Type B pancreatic cell (in vitro differentiated cells): ENCODE measurements around the gene CGB7. TPM values are rescaled to one million over a fixed set of nuclear protein-coding genes. Genes with fewer than 3 reads are reported as not detected.

Experiments used
- DNase-seq: peaks from one replicate; pipeline ENCODE4 v3.0.0; 2021; ENCODE audit warnings: mixed read lengths; ENCODE audit not compliant: unreplicated experiment; ENCODE audit errors: extremely low spot score
- H3K27ac Mint-ChIP-seq: 2 replicates; pipeline ENCODE4 v1.8.0; 2021; ENCODE audit warnings: mild to moderate bottlenecking, mixed read lengths
- H3K27me3 Mint-ChIP-seq: 2 replicates; pipeline ENCODE4 v1.8.0; 2021; ENCODE audit warnings: mixed read lengths
- H3K36me3 Mint-ChIP-seq: 2 replicates; pipeline ENCODE4 v1.8.0; 2021; ENCODE audit warnings: mixed read lengths
- H3K4me1 Mint-ChIP-seq: one replicate; pipeline ENCODE4 v1.8.0; 2021; ENCODE audit warnings: mixed read lengths; ENCODE audit not compliant: unreplicated experiment
- H3K4me3 Mint-ChIP-seq: 2 replicates; pipeline ENCODE4 v1.8.0; 2021; ENCODE audit warnings: mild to moderate bottlenecking, mixed read lengths
- H3K9me3 Mint-ChIP-seq: 2 replicates; pipeline ENCODE4 v1.8.0; 2021; ENCODE audit warnings: mixed read lengths
- total RNA-seq: library from RNA; stranded (reverse); gene quantifications from 2 replicates; pipeline ENCODE4 v1.2.1, GENCODE V29; 2021; ENCODE audit warnings: low replicate concordance
- TF ChIP-seq, protein P1 (sequence below): fragments of 200-600 bp; sonication (generic); conservative IDR thresholded peaks from 2 replicates; pipeline ENCODE4 v1.5.0; 2021; ENCODE audit warnings: antibody characterized with exemption, mild to moderate bottlenecking

Gene CGB7
- total RNA-seq, 1 donor from 2014 or later = 1.9 TPM

DNA sequence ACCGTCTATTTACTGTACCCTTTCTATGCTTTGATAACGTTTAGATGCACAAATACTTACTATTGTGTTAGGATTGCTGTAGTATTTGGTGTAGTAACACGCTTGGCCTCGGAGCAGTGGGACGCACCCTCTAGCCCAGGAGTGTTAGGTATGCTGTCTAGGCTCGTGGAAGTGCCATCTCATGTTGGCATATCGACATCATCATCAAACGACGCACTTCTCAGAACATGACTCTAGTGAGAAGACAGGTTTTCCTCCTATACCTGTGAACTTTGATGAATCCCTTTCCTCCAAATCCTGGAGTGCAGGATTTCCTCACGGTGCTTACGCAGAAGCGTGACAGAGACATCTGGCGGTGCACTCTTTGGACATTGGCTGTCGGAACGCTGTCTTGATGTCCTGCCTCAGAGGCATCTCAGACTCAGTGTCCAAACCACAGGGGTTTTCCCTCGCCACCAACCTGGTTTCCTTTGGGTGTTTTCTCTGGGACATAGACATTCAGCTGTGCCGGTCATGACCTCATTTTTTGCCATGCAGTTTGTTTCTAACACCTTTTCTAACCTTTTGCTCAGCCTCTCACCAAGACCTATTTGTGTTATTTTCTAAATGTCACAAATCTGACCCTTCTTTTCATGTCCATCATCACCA is 34.0 kb upstream of the CGB7 start:
- TF ChIP-seq, protein P1, sequence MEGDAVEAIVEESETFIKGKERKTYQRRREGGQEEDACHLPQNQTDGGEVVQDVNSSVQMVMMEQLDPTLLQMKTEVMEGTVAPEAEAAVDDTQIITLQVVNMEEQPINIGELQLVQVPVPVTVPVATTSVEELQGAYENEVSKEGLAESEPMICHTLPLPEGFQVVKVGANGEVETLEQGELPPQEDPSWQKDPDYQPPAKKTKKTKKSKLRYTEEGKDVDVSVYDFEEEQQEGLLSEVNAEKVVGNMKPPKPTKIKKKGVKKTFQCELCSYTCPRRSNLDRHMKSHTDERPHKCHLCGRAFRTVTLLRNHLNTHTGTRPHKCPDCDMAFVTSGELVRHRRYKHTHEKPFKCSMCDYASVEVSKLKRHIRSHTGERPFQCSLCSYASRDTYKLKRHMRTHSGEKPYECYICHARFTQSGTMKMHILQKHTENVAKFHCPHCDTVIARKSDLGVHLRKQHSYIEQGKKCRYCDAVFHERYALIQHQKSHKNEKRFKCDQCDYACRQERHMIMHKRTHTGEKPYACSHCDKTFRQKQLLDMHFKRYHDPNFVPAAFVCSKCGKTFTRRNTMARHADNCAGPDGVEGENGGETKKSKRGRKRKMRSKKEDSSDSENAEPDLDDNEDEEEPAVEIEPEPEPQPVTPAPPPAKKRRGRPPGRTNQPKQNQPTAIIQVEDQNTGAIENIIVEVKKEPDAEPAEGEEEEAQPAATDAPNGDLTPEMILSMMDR = no peak

DNA sequence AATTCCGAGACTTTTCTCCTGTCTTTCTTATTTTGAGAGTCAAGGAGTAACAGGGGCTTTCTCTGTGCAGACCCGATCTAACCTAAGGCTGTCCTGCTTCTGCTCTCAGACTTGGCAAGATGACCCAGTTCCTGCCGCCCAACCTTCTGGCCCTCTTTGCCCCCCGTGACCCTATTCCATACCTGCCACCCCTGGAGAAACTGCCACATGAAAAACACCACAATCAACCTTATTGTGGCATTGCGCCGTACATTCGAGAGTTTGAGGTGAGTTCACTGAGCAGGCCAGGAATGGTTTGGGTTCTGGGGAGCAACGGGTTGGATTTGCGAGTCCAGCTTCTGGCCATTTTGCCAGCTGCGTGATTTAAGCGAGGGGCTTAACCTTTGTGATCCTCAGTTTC is 28.7 kb upstream of the CGB7 start:
- H3K36me3 Mint-ChIP-seq = peaks cover 11% of the 10 kb centered on the region
- H3K27me3 Mint-ChIP-seq = peaks cover 2% of the 10 kb centered on the region
- H3K9me3 Mint-ChIP-seq = no peaks in the 10 kb centered on the region
- H3K4me3 Mint-ChIP-seq = peak overlapping the region; percentile 97
- peak overlapping the region; percentile 79 for H3K27ac Mint-ChIP-seq
- TF ChIP-seq, protein P1 = no peak
- no peak for DNase-seq
- peaks cover 10% of the 10 kb centered on the region for H3K4me1 Mint-ChIP-seq

More for the DNA sequence above, 34.0 kb upstream of the CGB7 start:
- no peaks in the 10 kb centered on the region for H3K9me3 Mint-ChIP-seq
- no peaks in the 10 kb centered on the region for H3K27me3 Mint-ChIP-seq
- H3K27ac Mint-ChIP-seq = no peak overlapping the region
- DNase-seq = no peak
- peaks cover 6% of the 10 kb centered on the region for H3K4me1 Mint-ChIP-seq
- H3K36me3 Mint-ChIP-seq = peaks cover 18% of the 10 kb centered on the region
- no peak overlapping the region for H3K4me3 Mint-ChIP-seq

DNA sequence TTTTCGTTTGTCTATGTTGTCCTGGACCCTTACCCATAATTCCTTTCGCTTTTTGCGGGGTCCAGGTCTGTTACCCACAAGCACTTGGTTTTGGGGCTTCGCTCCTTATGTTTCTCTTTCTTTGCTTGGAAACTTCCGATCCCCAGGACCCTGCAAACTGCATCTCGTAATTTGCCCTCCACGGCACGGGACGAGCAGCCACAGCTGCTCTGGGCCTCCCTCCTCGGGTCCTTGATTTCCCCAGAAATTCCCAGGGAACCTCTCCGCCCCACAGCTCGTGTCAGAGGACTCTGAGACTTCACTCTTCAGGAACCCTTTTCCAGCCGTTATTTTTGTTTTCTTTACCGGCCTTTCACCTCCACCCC is 28.3 kb upstream of the CGB7 start:
- Mint-ChIP-seq H3K27me3 (peaks cover 3% of the 10 kb centered on the region), H3K36me3 (peaks cover 10% of the 10 kb centered on the region), H3K27ac (peak overlapping the region; percentile 79), H3K9me3 (no peaks in the 10 kb centered on the region), H3K4me3 (peak overlapping the region; percentile 97), H3K4me1 (peaks cover 10% of the 10 kb centered on the region)
- TF ChIP-seq, protein P1 = no peak
- no peak for DNase-seq

DNA sequence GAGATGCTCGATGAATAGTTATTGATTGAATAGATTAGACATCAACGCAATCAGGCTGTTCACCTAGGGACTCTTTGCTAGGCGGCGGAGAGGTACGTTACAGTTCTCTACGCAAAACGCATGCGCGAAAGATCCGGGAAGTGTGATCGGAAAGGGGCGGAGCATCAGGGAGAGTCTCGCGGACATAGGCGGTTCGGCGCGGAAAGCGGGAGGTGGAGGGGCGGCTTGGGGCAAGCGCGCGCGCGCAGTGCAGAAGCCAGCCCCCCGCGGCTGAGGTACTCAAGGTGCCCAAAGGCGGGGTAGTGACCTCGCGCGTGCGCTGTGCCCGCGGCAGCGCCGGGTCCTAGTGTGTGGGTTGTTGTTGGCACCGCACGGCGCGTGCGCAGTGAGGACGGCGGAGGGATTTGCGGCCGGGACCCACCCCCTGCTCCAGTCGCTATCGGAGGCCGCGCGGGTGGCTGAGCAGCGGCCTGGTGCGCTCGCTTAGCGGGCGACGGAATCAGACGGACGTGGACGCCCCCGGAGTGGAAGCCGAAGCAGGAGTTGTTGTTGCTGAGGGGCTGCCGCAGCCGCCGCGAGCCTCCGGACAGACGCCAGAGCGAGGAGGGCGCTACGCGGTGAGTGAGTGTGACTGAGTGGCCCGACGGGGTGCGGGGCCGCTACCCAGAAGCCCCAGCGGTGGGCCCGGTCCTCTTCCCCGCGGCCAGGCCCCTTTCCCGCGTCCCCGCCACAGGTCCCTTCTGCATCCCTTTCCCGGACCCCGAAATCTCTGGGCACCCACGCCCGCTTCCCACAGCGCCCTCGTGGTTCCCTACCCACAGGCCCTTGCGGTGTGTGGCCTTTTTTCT is 27.7 kb upstream of the CGB7 start, which contains the start of gene SNRNP70:
Gene SNRNP70 (plus strand): TSS at position 432 of the 848 bp plus-strand sequence. CDS start 964 bp downstream, outside the sequence.
- Mint-ChIP-seq H3K9me3 (no peaks in the 10 kb centered on the region), H3K27ac (peak within 1 kb of the TSS; percentile 79), H3K4me3 (peak within 1 kb of the TSS; percentile 97), H3K27me3 (peaks cover 4% of the 10 kb centered on the region), H3K36me3 (peaks cover 8% of the 10 kb centered on the region), H3K4me1 (peaks cover 10% of the 10 kb centered on the region)
- DNase-seq = peak; percentile 100
- TF ChIP-seq, protein P1 = no peak

DNA sequence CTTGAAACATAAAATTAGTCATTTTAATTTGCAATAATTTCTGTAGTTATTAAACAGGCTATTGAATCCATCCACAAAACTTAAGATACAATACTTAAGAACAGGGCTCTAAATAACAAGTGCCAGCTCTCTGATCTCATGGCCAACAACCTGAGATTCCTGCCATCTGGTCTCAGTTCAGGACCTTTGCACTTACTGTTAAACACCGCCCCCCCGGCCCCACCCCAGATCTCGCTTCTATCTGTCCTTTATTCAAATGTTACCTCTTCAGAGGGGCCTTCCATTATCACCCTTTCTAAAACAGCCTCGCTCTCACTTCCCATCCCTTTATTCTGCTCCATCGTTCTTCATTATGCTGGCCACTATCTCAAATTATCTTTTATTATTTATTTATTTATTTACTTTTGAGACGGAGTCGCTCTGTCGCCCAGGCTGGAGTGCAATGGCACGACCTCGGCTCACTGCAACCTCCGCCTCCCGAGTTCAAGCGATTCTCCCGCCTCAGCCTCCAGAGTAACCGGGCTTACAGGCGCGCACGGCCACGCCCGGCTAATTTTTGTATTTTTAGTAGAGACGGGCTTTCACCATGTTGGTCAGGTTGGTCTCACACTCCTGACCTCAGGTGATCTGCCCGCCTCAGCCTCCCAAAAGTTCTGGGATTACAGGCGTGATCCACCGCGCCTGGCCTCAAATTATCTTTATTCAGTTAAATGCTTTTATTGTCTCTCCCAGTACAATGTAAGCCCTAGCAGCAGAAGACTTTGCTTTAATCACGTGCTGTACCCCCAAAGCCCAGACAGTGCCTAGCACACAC is 26.9 kb upstream of the CGB7 start:
- Mint-ChIP-seq H3K27me3 (peaks cover 8% of the 10 kb centered on the region), H3K9me3 (no peaks in the 10 kb centered on the region), H3K4me1 (peaks cover 10% of the 10 kb centered on the region), H3K4me3 (peak overlapping the region; percentile 97), H3K36me3 (peaks cover 6% of the 10 kb centered on the region), H3K27ac (peak overlapping the region; percentile 79)
- TF ChIP-seq, protein P1 = no peak
- no peak for DNase-seq
